ENCODE results near the gene COL23A1. TPM values are rescaled to one million over a fixed set of nuclear protein-coding genes. Genes with fewer than 3 reads are reported as not detected.

The COL23A1 gene
- polyA plus RNA-seq, 4 donors = 5.8 to 13.4 (median 7.7) TPM

DNA sequence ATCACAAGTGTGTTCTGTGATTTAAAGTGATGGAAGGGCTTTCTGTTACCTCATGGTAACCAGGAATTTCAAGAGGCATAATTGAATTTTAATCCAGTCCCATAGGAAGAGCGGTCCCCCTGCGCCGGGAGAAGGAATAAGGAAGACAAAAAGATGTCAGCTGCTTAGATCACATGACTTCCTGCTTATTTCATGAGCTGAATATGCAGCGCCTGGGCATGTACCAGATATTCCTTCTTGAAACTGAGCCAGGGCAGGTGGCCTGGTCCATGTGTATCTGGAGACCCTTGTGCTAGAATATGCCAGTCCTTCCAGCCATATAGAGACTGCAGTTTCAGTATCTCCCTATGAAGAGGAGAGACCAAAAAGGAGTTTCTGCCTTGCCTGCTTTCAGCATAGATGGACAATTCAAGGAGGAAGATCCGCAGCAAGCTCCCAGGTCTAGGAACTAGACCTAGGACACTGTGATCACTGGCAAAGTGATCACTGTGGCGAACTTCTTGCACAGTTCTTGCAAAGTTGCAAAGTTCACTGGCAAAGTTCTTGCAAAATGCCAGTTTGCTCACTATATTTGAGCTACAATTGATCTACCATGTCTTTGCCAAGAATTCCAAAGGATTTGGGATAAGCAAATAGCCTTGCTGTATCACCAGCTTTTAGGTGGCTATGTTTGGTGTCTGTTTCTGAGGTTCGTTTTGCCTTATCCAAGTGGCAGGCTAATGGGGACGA is 254.7 kb downstream of the COL23A1 start:
- no peak for DNase-seq (ENCODE audit: low read depth in 4 of 4, low spot score in 3 of 4)

DNA sequence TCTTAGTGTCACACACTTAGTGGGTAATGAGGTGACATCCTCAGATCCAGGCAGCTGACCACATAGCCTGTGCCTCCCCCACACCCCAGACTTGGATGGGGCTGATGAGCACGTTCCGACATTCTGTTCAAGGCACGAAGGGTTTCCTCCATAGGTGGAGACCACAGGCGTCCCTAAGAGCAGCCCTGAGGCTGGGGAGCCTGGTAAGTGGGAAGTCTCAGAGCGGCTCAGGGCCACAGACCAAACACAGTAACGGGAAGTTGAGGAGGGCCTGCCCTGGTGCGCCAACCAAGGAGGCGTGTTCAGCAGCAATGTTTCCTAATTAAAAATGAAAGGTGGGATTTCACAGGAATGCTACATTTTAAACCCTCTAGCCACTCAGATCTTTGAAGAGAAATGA is 255.3 kb downstream of the COL23A1 start:
- no peak for DNase-seq (ENCODE audit: low read depth in 4 of 4, low spot score in 3 of 4)

DNA sequence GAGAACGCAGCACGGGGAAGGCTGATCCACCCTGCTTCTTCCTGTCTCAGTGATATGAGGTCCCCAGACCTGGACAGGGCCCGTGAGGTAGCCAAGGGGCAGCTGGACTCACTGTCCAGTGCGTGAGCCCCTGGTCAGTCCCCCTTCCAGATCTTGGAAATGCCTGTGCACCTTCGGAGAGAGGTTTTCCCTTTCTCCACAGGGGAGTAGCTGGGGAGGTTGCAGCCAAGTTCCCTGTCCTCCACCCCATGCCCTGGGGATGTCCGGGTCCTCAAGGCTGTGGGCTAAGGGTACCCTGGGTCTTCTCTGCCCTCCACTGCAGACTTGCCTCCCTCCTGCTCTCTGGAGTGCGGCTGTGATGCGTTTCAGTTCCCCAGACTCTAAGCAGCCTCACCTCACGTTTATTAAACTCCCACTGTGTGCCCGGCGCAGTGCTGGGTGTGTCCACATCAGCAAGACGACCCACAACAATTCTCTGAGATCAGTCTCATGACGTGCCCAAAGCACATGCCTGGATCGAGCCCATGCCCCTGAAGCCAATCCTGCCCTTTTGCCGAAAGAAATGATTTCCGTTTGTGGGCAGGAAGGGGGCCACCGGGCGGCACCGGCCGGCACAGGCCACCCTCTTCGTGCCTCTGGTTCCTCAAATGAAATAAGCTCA is 256.2 kb downstream of the COL23A1 start:
- no peak for DNase-seq (ENCODE audit: low read depth in 4 of 4, low spot score in 3 of 4)

DNA sequence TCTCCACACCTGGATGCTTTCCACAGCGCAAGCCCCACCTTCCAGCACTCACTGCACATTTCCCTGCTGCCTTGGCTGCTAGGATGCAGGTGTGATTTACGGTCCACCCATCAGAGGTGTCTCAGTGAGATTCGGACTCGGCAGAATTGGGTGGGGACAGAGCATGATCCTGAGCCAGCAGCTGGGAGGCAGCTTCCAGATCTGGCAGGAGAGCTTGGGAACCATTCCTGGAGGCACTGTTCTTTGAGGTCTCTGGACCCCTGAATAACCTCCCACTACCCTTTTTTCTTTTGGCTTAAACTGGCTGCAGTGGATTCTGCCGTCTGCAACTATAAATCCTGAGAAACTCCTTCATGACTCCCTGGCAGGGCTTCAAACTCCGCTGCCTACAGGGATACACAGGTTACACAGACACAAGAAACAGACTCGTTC is 258.0 kb downstream of the COL23A1 start:
- DNase-seq (ENCODE audit: low read depth in 4 of 4, low spot score in 3 of 4) = no peak

DNA sequence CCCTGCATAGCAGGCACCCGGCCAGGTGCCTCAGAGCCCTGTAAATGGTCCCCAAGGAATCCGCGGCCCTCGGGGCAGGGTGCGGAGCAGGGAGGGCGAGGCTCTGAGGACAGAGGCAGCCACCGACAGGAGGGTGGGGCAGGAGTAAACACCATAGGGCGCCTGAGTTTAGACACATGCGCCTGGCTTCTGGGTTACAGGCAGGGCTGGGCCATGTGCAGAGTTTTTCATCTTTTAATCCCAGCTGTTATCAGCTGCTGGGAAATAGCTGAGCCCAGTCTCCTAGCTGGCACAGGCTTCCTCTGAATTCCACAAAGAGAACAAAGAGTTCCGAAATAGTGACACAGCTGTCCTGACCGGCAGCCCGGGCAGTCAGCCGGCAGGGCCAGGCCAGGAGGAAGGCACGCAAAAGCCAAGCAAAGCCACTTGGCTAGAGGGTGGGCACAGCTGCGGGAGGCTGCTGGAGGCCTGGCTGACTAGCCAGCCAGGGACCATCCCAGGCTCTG is 258.6 kb downstream of the COL23A1 start:
- DNase-seq (ENCODE audit: low read depth in 4 of 4, low spot score in 3 of 4) = no peak

DNA sequence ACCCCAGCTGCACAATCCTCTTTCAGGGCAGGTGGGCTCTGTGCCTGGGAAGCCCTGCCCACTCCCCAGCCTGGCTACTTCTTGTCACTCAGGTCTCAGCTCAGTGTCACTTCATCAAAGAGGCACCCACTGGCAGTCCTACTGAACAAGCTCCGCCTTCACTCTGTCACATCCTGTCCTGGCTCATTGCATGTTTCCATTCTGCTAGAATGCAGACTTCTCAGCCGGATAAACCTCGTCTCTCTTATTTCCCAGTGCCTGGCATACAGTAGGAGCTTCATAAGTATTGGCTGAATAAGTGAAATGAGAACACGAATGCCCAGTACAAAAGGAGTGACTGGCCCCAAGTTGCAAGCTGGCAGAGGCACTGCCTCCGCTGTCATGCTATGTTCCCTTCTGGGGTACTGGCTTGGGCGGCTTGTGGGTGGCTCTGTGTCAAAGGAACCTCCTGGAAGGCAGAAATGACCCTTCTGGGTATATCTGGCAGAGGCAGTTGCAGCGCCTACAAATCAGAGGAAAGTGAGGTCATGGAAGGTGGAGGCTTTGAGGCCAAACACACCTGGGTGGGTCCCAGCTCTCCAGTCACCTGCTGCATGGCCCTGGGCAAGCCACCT is 259.3 kb downstream of the COL23A1 start:
- no peak for DNase-seq (ENCODE audit: low read depth in 4 of 4, low spot score in 3 of 4)

DNA sequence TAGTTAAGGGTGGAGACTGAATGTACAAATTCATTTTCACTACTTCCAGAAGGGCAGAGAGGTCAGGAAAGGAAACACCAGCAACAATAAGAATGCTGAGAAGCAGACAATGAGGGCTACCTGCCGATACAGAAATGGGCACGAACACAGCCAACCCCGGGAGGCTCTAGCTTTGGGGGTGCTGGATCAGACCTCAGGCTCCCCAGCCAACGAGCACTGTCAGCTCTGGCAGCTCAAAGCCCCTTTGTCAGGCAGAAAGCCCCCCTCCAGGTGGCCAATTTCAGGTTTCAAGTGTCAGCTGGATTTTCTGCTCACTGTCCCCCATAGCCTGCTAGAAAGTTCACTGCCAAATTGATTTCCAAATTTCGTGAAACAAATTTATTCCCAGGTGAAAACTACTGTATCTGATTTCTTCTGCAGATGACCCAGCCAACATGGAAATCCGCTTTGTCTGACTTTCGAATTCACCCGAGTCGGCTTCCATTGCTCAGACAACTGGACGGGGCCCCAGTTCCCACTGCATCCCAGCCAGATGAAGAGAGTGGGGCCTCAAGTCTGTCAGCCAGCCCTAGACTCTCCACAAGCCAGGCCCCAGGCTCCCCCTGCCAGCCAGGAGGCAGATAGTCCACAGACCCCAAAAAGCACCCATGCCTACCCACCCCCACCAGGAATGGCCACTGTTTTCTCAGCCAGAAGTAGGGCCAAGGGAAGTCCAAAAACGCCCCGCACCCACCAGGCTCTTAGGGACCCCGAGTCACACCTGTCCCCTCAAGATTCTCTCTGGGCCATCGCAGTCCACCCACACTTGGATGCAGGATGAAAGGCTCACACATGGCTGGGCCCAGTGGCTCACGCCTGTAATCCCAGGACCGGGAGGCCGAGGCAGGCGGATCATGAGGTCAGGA is 261.1 kb downstream of the COL23A1 start:
- no peak for DNase-seq (ENCODE audit: low read depth in 4 of 4, low spot score in 3 of 4)

DNA sequence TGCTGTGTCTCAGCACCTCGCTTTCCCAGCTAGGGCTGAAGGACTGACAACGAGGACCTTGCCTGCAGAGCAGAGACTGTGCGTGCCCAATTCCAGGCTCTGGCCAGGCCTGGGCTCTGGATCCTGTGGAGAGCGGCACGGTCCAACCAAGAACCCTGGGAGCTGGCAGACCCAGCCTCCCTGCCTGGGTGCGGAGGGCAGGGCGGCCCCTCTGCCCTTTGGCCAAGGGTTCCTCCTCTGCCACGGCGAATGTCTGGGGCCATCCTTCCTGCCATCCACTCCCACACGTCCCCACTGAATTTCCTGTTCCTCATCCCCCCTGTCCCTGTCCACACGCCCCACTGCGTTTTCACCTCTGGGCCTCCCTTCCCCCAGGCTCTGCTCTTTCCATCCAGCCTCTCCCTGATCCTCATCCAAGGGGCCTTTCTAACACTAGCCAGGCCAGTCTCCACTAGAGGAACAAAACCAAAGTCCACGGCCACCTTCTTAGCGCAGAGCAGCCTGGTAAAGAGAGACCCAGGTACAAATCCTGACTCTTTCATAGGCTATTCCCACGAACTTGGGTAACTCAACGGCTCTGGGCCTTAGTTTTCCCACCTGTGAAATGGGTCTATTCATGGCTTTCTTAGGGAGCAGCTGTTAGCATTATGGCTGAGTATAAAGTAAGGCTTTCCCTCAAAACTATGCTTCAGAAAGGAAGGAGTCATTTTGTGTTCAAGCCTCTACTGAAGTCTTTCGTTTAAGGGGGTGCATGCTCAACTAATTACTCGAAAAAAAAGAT is 262.1 kb downstream of the COL23A1 start:
- DNase-seq (ENCODE audit: low read depth in 4 of 4, low spot score in 3 of 4) = no peak

DNA sequence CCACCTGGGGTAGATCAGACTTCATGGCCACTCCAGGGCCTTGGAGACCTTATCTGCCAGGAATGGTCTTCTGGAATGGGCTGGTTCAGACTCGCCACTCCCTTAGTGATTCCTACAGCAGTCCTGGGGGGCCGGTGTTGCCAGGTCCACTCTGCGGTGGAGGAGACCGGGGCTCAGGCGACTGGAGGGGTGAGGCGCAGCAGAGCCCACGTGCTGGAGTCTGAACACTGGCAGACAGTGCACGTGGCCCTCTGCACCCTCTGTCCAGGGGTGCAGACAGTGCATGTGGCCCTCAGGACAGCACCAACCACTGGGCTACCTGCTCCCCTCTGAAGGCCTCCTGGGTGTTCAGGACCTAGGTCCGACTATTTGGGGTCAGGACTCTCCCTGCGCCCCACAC is 262.7 kb downstream of the COL23A1 start:
- no peak for DNase-seq (ENCODE audit: low read depth in 4 of 4, low spot score in 3 of 4)

DNA sequence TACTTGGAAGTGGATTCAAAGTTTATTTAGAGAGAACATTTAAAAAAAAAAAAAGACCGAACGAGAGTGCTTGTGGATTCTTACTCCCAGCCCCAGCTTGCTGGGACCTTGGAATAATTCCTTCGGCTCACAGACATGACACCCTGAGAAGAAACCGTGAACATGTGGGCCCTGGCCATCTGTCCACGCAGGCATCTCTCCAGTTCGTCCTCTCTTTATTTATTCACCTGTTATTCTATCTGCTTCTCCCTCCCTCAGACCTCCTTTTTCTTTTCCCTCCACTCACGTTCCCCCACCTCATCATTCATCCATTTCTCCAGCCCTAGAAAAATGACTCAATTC is 263.8 kb downstream of the COL23A1 start:
- DNase-seq (ENCODE audit: low read depth in 4 of 4, low spot score in 3 of 4) = no peak

DNA sequence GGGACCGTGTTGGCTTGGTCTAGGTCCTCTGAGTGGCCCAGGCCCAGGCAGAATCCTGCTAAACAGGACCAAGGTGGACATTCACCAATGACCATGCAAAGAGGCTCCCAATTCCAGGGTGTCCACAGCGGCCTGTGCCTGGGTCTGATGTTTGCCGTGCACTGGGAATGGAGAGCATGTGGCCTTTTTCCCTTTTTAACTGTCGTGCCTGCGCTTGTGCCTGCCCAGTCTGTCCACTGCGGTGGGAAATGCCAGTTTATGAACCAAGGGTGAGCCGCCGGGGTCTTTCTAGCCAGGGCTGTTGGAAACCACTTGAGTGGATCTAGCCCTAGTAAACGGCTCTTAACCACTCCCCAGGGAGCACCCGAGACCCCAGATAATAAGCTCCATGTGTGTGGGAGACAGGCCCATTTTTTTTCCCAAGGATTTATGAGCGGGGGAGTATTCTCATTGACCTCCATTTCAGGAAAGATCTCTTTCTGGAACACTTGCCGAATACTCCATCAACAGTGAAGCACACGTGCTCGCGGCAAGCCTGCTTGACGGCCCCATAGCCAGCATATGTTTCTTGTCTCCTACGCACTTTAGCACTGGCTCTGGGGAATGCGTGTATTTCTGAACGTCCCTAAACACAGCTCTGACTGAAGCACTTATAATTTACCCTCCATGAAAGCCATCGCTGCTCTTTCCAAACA is 264.4 kb downstream of the COL23A1 start:
- DNase-seq (ENCODE audit: low read depth in 4 of 4, low spot score in 3 of 4) = peak; percentile 79 to 89 (median 82)

DNA sequence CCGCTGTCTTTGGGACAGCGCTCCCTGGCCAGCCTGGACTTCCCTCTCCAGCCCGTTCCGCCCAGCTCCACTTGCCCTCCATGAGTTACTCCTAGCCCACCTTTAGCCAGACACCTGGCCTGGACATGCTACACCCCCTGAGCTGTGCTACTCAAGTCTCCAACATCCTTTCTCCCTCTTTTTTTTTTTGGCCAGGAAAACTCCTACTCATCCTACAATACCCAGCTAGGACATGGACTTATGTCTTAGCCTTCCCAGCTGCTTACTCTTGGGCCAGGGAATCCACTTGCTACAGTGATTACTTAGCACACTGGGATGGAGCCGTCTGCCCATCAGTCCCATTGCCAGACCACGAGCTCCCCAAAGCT is 264.9 kb downstream of the COL23A1 start:
- DNase-seq (ENCODE audit: low read depth in 4 of 4, low spot score in 3 of 4) = no peak

DNA sequence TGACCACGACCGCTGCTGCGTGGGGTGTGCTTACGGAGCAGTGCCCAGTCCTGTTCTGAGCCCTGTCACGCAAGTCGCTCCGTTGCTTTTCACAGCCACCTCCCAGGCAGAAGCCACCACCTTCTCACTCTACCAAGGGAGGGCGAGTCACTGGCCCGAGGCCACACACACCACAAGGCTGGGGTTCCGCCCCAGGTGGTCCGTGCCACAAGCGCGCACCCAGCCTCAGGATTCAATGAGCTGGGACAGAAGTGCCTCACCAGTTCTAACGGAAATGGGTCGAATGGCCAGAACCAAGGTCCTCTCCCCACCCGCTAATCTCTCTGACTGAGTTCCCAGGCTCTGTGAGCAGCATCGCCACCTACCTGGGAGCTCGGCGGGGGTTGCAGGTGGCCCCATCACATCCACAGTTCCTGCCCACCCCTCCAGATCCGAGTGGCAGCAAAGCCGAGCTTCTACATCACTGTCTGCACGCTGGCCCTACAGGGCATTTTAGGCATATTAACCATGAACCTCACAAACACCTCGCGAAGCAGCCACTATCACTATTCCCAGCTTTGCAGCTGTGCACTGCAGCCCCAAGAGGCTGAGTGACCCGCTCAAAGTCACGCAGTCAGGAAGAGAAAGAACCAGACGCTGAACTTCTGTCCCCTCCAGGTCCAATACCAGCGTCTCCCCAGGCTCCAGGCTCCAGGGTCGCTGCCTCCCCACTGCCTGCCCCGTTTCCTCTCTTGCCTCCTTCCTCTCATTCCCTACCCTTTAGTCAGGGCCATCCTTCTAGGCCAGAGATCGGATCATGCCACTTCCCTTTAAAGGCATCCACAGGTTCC is 265.5 kb downstream of the COL23A1 start:
- no peak for DNase-seq (ENCODE audit: low read depth in 4 of 4, low spot score in 3 of 4)

DNA sequence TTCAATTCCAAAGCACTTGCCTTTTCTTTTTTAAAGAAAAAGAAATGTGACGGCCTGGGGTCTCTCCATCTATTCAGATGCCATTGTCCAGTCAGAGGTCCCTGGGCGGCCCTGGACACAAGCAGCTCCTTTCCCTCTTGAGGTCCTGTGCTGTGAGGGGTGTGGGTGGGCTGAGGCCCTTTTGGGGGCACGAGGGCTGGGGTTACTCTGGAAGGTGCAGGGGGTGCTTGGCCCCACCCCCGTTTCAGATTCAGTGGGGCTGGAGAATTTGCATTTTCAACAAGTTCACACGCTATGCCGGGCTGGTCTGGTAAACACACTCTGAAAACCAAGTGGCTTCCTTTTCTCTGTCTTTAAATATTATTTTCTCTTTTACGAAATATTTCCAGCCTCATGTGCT is 266.2 kb downstream of the COL23A1 start:
- no peak for DNase-seq (ENCODE audit: low read depth in 4 of 4, low spot score in 3 of 4)

DNA sequence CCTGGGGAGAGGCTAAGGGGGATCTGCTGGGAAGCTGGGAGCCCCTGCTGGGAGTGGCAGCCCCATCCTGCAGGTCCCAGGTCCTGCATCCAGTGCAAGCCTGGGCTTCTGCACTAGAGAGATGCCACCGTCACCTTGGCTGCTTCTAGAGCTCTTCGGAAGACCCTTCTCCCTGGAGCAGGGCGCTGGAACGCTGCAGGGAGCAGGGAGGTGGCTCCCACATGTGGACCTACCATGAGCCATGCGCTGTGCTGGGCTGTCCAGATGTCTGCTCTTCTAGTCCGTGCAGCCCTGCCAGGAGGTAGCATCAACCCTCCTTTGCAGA is 266.7 kb downstream of the COL23A1 start:
- DNase-seq (ENCODE audit: low read depth in 4 of 4, low spot score in 3 of 4) = no peak

DNA sequence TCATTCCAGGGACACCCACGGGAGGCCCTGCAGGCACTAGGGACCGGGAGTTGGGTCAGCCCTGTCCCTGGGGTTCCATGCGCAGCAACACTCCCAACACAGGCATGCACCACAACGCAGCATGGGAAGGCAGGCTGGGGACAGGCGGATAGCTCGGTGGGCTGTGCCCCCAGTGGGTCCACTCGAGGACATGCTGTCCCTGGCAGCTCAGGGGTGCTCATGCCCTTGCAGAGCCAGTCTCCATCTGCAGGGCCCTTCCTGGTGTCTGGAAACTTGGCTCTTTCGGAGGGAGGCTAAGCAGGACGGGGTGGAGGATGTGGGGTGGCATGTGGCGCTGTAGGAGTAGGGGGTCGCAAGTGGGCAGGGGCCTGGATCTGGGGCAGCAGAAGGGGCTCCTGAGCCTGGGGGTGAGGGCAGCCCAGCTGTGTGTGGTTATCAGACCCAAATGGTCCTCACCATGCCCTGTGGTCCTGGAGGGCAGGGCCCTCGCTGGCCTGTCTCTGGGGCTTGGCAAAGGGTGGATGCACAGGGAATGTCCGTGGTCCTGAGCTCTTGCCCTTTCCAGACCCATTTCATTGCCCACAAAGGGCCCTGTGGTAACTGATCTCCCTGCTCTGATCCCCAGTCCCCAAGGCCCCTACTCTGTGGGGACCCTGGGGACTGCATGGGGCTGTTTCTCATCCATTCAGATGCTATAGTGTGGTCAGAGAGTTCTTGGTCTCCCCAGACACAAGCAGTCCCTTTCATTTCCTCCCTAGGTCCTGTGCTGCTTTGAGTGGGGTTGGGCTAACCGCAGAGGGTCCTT is 267.3 kb downstream of the COL23A1 start:
- no peak for DNase-seq (ENCODE audit: low read depth in 4 of 4, low spot score in 3 of 4)

DNA sequence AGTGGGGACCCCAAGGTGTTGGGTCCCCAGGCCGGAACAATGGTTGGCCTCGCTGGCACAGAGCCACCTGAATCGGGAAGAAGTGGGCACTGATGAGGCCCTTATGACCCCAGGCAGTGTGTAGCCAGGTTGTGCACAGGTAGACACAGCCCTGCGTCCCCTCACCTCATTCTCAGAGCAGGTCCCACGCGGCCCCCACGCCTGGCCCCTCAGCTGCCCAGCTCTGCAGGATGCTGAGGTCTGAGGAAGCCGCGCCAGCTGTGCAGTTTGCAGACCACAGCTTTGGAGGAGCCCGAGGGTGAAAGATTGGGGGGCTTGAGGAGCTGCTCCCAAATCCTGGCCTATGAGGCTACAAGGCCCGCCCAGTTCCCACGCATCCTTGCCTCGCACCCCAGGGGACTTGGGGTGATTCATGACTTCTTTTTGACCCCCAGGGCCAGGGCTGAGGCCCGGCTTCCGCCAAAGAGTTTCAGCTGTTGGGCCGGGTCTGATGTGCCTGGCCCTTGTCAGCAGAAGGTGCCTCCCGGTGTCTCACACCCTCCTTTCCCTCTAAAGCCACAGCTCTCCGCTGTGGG is 269.8 kb downstream of the COL23A1 start:
- DNase-seq (ENCODE audit: low read depth in 4 of 4, low spot score in 3 of 4) = no peak
